ENCODE results near the gene JAML.

JAML gene

DNA sequence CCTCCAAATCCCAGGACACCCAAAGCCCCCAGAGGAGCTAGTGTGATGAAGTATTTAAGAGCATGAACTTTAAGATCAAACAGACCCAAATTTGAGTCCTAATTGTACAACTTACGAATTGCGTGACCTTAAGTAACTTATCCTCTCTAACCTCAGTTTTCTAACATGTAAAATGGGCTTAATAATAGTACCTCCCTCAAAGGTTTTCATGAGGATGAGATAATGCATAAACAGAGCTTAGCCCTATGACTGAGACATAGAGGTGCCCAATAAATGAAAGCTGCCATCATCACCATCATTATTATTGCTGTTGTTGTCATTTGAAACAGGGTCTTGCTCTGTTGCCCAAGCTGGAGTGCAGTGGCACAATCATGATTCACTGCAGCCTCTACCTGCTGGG, 57.6 kb downstream of the JAML start:
- DNase-seq (ENCODE audit: insufficient read length, low spot score) (no peak), FAIRE-seq (no peak)
- TF ChIP-seq, protein P1, sequence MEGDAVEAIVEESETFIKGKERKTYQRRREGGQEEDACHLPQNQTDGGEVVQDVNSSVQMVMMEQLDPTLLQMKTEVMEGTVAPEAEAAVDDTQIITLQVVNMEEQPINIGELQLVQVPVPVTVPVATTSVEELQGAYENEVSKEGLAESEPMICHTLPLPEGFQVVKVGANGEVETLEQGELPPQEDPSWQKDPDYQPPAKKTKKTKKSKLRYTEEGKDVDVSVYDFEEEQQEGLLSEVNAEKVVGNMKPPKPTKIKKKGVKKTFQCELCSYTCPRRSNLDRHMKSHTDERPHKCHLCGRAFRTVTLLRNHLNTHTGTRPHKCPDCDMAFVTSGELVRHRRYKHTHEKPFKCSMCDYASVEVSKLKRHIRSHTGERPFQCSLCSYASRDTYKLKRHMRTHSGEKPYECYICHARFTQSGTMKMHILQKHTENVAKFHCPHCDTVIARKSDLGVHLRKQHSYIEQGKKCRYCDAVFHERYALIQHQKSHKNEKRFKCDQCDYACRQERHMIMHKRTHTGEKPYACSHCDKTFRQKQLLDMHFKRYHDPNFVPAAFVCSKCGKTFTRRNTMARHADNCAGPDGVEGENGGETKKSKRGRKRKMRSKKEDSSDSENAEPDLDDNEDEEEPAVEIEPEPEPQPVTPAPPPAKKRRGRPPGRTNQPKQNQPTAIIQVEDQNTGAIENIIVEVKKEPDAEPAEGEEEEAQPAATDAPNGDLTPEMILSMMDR (IDR thresholded peaks at IDR 0.05; ENCODE audit: insufficient read depth, missing control alignments) = no peak

DNA sequence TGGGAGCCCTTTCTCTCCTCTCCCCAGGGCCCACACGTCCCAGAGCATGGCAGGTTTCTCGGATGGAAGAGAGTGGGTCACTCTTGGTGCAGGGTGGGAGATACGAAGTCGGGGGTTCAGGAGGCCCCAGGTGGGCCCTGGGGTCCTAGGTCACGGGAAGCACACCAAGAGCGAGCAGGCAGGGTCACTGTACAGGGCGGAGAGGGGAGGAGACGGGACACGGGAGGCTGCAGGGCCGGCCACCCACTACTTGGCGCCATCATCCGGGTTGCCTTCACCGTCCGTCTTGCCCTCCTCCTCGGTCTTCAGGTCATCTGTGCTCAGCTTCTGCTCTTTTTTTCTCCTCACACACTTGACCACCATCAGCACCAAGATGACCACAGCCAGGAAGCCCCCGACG, 58.2 kb downstream of the JAML start:
- FAIRE-seq (no peak), DNase-seq (ENCODE audit: insufficient read length, low spot score) (no peak)
- TF ChIP-seq, protein P1 (IDR thresholded peaks at IDR 0.05; ENCODE audit: insufficient read depth, missing control alignments) = no peak

DNA sequence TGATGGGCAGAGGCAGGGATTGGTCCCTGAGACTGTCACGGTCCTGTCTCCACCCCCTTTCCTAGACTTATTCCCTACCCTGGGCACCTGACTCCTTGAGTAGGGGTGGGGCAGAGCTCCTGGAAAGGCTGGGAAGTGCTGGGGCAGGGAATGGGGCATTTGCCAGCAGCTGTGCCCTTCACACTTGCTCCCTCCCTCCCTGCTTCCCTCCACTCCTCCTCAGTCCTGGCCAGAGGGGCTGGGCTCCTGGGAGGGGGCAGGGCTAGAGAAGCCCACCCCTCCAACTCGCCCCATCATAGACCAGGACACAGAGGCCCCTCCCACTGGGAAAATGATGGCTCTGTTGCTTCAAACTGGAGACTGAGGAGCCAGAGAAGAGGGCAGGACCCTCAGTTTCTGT, 59.9 kb downstream of the JAML start:
- TF ChIP-seq, protein P1 (IDR thresholded peaks at IDR 0.05; ENCODE audit: insufficient read depth, missing control alignments) = no peak
- FAIRE-seq = no peak

DNA sequence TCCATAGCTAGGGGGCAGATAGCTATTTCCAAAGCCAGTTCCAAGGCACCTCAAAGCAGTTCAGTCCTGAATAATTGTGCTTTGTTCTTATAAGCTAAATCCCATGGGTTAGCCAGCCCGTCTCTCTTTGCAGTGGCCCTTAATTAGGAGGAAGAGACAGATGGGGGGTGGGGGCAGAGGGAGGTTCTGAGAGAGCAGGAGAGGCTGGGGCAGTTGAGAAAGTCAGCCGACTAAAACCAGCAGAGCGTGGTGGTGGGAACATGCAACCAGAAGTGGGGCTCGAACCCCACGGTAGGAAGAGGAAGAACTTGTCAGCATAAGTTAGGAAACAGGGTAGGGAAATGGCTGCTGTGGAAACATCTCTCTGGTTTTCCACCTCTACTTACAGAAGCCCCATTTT, 61.3 kb downstream of the JAML start:
- no peak for DNase-seq (ENCODE audit: insufficient read length, low spot score)
- FAIRE-seq = no peak
- TF ChIP-seq, protein P1 (IDR thresholded peaks at IDR 0.05; ENCODE audit: insufficient read depth, missing control alignments) = no peak

More for the DNA sequence above, 59.9 kb downstream of the JAML start:
- DNase-seq (ENCODE audit: insufficient read length, low spot score) = no peak

DNA sequence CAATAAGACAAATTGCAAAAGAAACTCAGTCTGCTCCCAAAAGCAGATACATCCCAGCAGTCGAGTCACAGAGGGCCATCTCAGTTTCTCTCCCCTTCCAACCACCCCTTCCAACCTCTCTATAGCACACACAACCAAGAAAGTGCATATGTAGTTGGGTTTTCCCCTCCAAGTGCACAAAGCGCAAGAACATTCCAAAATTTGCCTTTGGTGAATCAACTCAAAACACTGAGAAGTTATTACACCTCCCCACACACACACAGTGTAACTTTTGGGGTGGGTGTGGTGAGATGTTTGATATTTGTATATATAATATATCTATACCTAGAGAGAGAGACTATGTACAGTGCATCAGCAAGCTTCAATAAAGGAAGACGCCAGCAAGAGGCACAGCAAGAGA, 62.0 kb downstream of the JAML start:
- DNase-seq (ENCODE audit: insufficient read length, low spot score) = no peak
- no peak for FAIRE-seq
- TF ChIP-seq, protein P1 (IDR thresholded peaks at IDR 0.05; ENCODE audit: insufficient read depth, missing control alignments) = no peak

DNA sequence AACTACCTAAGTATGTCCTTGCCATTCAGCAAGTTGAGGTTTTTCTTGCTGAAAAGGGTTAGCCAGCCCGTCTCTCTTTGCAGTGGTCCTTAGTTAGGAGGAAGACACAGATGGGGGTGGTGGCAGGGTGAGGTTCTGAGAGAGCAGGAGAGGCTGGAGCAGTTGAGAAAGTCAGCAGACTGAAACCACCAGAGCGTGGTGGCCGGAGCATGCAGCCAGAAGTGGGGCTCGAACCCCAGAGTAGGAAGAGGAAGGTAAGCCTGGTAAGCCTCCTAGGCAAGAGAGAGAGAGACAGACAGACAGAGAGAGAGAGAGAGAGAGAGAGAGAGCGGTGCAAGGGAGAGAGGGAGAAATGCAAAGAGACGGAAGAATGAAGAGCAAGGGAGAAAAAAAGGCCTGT, 63.0 kb downstream of the JAML start:
- TF ChIP-seq, protein P1 (IDR thresholded peaks at IDR 0.05; ENCODE audit: insufficient read depth, missing control alignments) = no peak
- FAIRE-seq = no peak
- no peak for DNase-seq (ENCODE audit: insufficient read length, low spot score)

DNA sequence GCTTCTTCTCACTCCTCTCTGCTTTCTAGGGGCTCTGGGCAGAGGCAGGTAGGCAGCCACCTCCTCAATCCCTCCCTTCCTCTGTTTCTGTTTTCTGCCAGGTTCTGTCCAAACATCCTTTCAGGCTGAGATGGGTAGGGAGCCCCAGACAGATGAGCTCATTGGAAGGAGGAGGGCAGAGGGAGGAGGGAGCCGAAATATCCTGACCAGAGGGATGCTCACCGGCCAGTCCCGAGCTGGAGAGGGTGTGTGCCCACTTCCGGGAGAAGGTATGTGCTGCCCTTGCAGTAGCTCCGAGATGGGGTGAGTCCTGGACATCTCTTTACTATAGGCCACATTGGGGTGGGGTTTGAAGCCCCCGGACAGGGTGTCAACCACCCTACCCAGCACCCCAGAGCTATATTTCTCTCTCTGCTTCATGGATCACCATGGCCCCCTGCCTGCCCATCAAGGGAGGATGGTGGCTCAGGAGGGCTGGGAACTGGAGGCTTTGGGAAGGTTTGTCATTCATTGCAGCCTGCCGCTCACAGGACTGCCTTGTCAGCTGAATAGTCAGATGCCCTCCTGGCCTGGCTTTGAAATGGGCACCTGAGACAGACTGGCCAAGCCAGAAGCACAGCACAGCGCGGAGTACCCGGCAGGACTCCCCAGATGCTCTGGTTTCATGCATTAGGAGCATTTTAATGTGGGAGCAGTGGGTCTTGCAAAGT, 67.5 kb downstream of the JAML start:
- DNase-seq (ENCODE audit: insufficient read length, low spot score) (no peak), FAIRE-seq (no peak)
- TF ChIP-seq, protein P1 (IDR thresholded peaks at IDR 0.05; ENCODE audit: insufficient read depth, missing control alignments) = no peak
